Activated CD8-positive, alpha-beta memory T cell treated with anti-CD3 and anti-CD28 coated beads for 1 hour (primary cell): ENCODE measurements around the gene WRNIP1.
A peak's percentile ranks its signal among the peaks of the same experiment; 100 is the strongest.

Experiments used
- DNase-seq, 2 donors: peaks; one replicate each; pipeline ENCODE4 v3.0.0-alpha.2; 2020; ENCODE audit warnings: low read depth in 1 of 2; ENCODE audit errors: extremely low read depth in 1 of 2

Gene WRNIP1

DNA sequence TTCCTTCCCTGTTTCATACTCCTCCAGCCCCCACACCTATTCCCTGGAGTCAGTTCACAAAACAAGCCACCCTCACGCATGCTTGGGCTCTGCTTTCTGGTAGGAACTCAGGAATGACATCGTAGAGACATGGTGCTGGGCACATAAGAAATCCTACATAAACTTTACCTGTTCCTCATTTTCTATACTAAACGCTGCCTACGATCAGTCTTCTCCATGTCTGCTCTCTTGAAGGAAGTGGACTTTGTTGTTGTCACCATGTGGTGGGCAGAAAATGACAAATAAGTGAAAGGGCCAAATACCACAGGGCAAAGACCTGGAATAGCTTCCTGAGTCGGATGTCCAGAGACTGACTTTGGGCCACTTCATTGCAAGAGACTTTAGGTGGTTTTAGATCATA lies 24.6 kb upstream of the WRNIP1 start:
- DNase-seq = no peak

DNA sequence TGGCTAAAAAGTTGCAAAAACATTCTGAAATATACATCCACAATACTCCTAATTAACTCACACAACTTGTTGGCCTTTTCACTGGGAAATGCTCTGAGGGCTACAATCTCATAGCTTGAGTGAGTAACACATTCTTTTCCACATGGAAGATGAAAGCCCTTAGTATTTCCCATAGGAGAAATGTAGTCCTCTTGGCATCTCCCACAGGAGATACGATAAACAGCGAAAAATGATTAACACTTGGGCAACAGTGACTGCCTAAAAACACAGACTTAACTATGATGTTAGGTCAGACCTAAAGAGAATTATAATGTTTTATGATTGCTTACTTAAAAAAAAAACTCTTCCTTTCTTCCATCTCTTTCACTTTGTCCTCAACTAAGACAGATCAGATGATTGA lies 23.4 kb upstream of the WRNIP1 start:
- DNase-seq = no peak

GRCh38 chr6:2743280-2744208 lies 21.6 kb upstream of the WRNIP1 start:
- no peak for DNase-seq

DNA sequence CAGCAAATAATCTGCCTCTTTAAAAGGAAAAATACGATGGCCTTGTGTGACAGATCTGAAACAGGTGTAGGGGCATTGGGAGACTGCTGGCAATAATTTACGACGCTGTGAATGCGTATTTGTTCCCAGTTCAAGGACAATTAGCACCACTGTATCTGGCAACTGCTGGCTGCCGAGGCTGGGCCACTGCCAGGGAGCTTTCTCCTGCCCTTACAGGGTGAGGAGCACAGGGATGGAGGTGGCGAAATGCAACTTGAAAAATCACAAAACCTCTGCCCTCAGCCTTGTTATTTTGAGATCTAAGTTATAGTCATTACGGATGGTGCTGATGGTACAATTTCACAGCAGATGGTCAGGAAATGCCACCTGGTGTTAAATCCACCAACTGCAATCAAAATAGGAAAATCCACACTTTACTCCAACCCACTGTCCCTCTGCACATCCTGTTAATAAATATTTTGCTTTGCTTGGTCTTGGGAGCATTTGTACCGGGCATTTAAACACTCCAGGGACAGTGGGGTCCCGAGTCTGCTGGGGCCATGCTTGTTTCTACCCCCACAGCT lies 20.9 kb upstream of the WRNIP1 start:
- no peak for DNase-seq

DNA sequence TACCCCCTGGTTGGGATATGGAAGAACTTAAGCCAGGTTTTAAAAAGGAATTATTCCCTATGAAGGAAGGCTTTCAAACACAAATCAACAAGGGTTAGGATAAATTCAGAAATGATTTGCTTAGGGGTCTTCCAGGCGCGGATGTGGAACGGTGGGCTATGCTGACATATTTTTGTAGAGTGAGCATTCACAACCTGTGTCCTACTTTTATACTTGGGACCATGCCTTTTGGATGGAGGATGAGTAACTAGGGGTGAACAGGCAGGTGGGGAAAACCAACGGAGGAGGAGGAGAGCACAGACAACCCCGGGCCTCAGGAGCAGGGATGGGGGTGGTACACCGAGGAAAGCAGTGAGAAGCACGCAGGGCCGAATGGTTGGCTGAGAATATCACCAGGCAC lies 20.4 kb upstream of the WRNIP1 start:
- DNase-seq = no peak

- DNase-seq = no peak
Measured at GRCh38 chr6:2745246-2745645, 19.9 kb upstream of the WRNIP1 start.

GRCh38 chr6:2746557-2747061 lies 18.6 kb upstream of the WRNIP1 start:
- no peak for DNase-seq

GRCh38 chr6:2748183-2748582 lies 17.0 kb upstream of the WRNIP1 start:
- DNase-seq = no peak

DNA sequence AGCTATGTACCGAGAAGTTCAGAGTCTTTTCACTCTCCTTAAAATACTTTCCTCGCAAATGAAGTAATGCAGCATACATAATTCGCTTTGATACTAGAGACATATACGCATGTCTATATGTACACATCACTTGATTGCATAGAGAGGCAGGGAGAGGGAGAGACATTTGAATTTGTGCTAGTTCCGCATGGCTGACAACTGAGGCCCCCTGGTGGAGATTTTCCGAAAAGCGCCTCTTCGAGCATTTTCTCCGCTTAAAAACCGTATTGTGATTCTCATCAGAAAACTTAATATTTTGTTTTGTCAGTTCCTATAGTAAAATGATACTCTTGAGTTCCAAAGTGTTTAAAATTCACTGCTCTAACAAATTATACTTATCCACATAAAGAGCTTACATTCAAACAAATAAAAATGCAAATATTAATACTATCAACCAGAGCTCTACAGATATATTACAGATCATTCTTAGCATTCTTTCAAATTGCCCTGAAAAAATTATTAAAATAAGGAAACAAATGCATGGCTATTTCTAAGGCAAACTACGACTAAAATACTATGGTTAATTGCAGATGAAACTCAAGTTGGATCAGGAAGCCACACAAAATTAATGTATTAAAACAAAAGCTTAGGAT lies 15.1 kb upstream of the WRNIP1 start:
- DNase-seq = peak in 1 of 2 donors; percentile 48

DNA sequence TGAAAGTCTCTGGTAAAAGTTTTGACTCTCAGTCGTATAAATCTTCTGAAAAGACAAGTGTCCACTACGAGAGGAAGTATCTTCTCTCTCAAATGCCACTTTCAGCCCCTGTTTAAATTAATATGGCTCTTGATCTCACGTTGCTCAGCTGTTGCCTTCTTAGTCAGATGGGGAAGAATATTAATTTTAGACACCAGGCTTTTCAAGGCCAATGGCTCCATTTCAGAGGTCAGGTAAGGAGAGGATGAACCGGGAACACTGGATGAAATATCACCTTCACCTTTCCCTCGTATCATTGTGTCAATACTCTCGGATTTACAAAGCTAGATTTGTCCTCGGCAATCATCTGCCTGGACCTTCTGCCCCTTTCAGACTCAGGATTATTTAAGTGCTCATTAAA lies 14.4 kb upstream of the WRNIP1 start, which contains the start of gene MYLK4:
Gene MYLK4, minus strand, starts transcription at position 91 of the 400 bp plus-strand sequence. CDS start 1,628 bp downstream, outside the sequence.
- no peak for DNase-seq

GRCh38 chr6:2751871-2752270 lies 13.3 kb upstream of the WRNIP1 start:
- DNase-seq = no peak

DNA sequence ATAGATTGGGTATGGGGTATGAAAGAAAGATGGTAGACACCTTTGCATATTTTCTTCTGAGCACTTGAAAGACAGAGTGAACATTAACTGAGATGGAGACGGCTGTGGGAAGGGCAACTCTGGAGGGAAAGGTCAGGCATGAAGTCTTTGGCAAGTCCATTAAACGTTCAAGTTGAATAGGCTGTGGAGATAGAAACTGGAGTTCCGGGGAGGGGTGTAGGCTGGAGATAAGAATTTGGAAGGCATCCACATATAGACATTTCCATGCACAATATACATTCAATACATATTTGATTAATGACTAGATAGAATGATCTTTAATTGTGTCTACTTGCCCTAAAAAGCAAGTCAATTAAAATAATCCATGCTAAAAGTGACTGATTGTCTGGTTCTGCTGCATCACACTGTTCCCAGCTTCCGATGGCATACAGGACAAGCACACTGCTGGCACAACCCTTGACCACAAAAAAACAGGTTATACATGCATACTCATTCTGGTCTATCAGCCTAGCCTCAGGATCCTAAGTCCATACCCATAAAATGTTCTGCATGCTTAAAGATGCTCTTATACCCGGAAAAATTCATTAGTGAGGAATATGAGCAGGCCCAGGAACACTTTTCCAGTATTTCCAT lies 12.6 kb upstream of the WRNIP1 start:
- DNase-seq = no peak

GRCh38 chr6:2753110-2753489 lies 12.1 kb upstream of the WRNIP1 start:
- DNase-seq = no peak

GRCh38 chr6:2753743-2754142 lies 11.4 kb upstream of the WRNIP1 start:
- DNase-seq = no peak

- DNase-seq = no peak
Measured at GRCh38 chr6:2754393-2754792, 10.8 kb upstream of the WRNIP1 start.

GRCh38 chr6:2754911-2755310 lies 10.3 kb upstream of the WRNIP1 start:
- no peak for DNase-seq

GRCh38 chr6:2755456-2755855 lies 9.7 kb upstream of the WRNIP1 start:
- no peak for DNase-seq

- no peak for DNase-seq
Measured at GRCh38 chr6:2756241-2756640, 9.0 kb upstream of the WRNIP1 start.

DNA sequence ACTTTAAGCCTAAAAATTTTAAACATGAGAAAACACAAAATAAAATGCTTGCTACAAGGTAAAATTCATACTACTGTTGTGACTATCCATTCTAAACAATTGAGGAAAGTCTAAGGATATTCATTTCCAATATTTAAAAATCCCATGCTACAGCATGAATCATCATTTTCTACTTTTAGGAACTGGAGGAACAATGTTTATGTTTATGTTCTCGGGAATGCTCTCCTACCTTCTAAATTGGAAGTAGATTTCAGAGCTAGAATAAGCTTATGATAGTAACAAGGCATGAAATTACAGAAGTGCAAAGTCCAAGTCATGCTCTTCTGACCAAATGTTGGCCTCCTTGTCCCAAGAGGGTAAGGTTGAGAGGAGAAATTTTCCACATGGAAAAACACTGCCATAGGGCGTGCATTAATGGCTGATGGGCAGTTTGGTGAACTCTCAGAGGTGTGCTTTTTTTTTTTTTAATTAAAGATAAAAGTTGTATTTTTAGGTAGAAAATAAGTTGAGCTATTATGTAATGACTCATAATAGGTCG lies 8.4 kb upstream of the WRNIP1 start:
- DNase-seq = no peak

DNA sequence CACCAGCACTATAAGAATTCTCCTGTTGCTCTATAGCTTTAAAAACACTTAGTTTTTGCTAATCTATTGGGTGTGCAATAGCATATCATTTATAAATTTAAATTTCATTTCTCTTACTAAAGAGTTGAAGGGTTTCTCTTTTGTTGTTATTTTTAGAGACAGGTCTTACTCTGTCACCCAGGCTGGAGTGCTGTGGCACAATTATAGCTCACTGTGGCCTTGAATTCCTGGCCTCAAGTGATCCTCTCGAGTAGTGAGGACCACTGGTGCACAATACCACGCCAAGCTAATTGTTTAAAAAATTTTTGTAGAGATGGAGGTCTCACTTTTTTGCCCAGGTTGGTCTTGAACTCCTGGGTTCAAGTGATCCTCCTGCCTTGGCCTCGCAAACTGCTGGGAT lies 6.2 kb upstream of the WRNIP1 start:
- no peak for DNase-seq
